HG02981 (cell line): ENCODE results near the gene SLC9A7.

Experiments
- ATAC-seq: cut with Tn5 transposase; IDR thresholded peaks from one replicate; pipeline ENCODE4 v1.9.1; 2021; ENCODE audit warnings: mild to moderate bottlenecking, moderate library complexity; ENCODE audit not compliant: unreplicated experiment

Gene SLC9A7

GRCh38 chrX:46653482-46653881 is 105.4 kb downstream of the SLC9A7 start:
- no peak for ATAC-seq

- ATAC-seq: no peak
Observed at GRCh38 chrX:46649421-46650260, 109.3 kb downstream of the SLC9A7 start.

GRCh38 chrX:46648660-46649059 is 110.3 kb downstream of the SLC9A7 start:
- no peak for ATAC-seq

- ATAC-seq: no peak
Observed at GRCh38 chrX:46647251-46647650, 111.7 kb downstream of the SLC9A7 start.

- ATAC-seq: no peak
Observed at GRCh38 chrX:46645614-46646013, 113.3 kb downstream of the SLC9A7 start.

- no peak for ATAC-seq
Observed at GRCh38 chrX:46643636-46644035, 115.3 kb downstream of the SLC9A7 start.

- ATAC-seq: no peak
Observed at GRCh38 chrX:46642145-46642544, 116.8 kb downstream of the SLC9A7 start.

- ATAC-seq: peak; percentile 66
Observed at GRCh38 chrX:46637938-46638337, 121.0 kb downstream of the SLC9A7 start.

- no peak for ATAC-seq
Observed at GRCh38 chrX:46636223-46636622, 122.7 kb downstream of the SLC9A7 start.

GRCh38 chrX:46635186-46635585 is 123.7 kb downstream of the SLC9A7 start:
- no peak for ATAC-seq

GRCh38 chrX:46634577-46634976 is 124.3 kb downstream of the SLC9A7 start:
- no peak for ATAC-seq

GRCh38 chrX:46630141-46630540 is 128.8 kb downstream of the SLC9A7 start:
- no peak for ATAC-seq

- peak; percentile 86 for ATAC-seq
Observed at GRCh38 chrX:46628460-46629371, 130.2 kb downstream of the SLC9A7 start.

- peak; percentile 15 for ATAC-seq
Observed at GRCh38 chrX:46627711-46628419, 131.1 kb downstream of the SLC9A7 start.

GRCh38 chrX:46627062-46627461 is 131.9 kb downstream of the SLC9A7 start:
- no peak for ATAC-seq

- no peak for ATAC-seq
Observed at GRCh38 chrX:46626566-46626965, 132.4 kb downstream of the SLC9A7 start.

- no peak for ATAC-seq
Observed at GRCh38 chrX:46624090-46624786, 134.7 kb downstream of the SLC9A7 start.

GRCh38 chrX:46621572-46621971 is 137.3 kb downstream of the SLC9A7 start:
- no peak for ATAC-seq

- no peak for ATAC-seq
Observed at GRCh38 chrX:46620505-46620904, 138.4 kb downstream of the SLC9A7 start.

- no peak for ATAC-seq
Observed at GRCh38 chrX:46618947-46619346, 140.0 kb downstream of the SLC9A7 start.

GRCh38 chrX:46617906-46618305 is 141.0 kb downstream of the SLC9A7 start:
- ATAC-seq: no peak
